HG03039 (cell line): ENCODE data around the gene GPR162.

Source experiments
- ATAC-seq: cut with Tn5 transposase; IDR thresholded peaks from one replicate; pipeline ENCODE4 v1.9.1; 2021; ENCODE audit warnings: mild to moderate bottlenecking, moderate library complexity; ENCODE audit not compliant: unreplicated experiment

GPR162 gene

GRCh38 chr12:6786416-6787094 is 35.1 kb upstream of the GPR162 start:
- no peak for ATAC-seq

- no peak for ATAC-seq
Measured at GRCh38 chr12:6787309-6787708, 34.3 kb upstream of the GPR162 start.

GRCh38 chr12:6788972-6789924 is 32.4 kb upstream of the GPR162 start, which contains the start of gene CD4:
Gene CD4 (plus strand): TSS chr12:6789528. CDS start chr12:6800139, 10,611 bp downstream.
- no peak for ATAC-seq

- ATAC-seq, result no peak
Measured at GRCh38 chr12:6790496-6791150, 31.0 kb upstream of the GPR162 start.

- ATAC-seq, result no peak
Measured at GRCh38 chr12:6791931-6792520, 29.6 kb upstream of the GPR162 start.

- no peak for ATAC-seq
Measured at GRCh38 chr12:6792522-6793201, 29.0 kb upstream of the GPR162 start.

GRCh38 chr12:6795088-6795487 is 26.5 kb upstream of the GPR162 start:
- no peak for ATAC-seq

- ATAC-seq, result no peak
Measured at GRCh38 chr12:6796576-6796975, 25.0 kb upstream of the GPR162 start.

GRCh38 chr12:6799147-6799546 is 22.5 kb upstream of the GPR162 start:
- ATAC-seq, result no peak

GRCh38 chr12:6807170-6807569 is 14.5 kb upstream of the GPR162 start:
- no peak for ATAC-seq

GRCh38 chr12:6809056-6809455 is 12.6 kb upstream of the GPR162 start:
- no peak for ATAC-seq

GRCh38 chr12:6810758-6811157 is 10.9 kb upstream of the GPR162 start:
- no peak for ATAC-seq

- ATAC-seq, result no peak
Measured at GRCh38 chr12:6813363-6813762, 8.3 kb upstream of the GPR162 start.

- no peak for ATAC-seq
Measured at GRCh38 chr12:6816598-6816997, 5.0 kb upstream of the GPR162 start.

- no peak for ATAC-seq
Measured at GRCh38 chr12:6817098-6817497, 4.5 kb upstream of the GPR162 start.

- ATAC-seq, result no peak
Measured at GRCh38 chr12:6817662-6818157, 3.9 kb upstream of the GPR162 start.

GRCh38 chr12:6818222-6818621 is 3.4 kb upstream of the GPR162 start:
- no peak for ATAC-seq

- no peak for ATAC-seq
Measured at GRCh38 chr12:6818645-6819044, 3.0 kb upstream of the GPR162 start.

- ATAC-seq, result no peak
Measured at GRCh38 chr12:6819106-6820030, 2.3 kb upstream of the GPR162 start.
